Measurements from ENCODE around the gene CES3.

GRCh38 chr16:67021321-67021720 lies 60.3 kb downstream of the CES3 start:
- TF ChIP-seq CTCF (IDR thresholded peaks at IDR 0.05), result no peak
- no peak for TF ChIP-seq POLR2A (IDR thresholded peaks at IDR 0.05)

All from thyroid gland (tissue), 4 donors.